Neural progenitor cell (in vitro differentiated cells): ENCODE measurements around the gene OR4D5. TPM values are rescaled to one million over a fixed set of nuclear protein-coding genes. Genes with fewer than 3 reads are reported as not detected.
A peak's percentile ranks its signal among the peaks of the same experiment; 100 is the strongest.

Experiments used
- DNase-seq: peaks from one replicate; pipeline ENCODE4 v3.0.0-alpha.2; 2016; ENCODE audit warnings: low spot score
- H2AFZ ChIP-seq: fragments of 200-600 bp; sonication (generic); replicated peaks from 2 replicates; pipeline ENCODE4 v1.6.1; 2016; ENCODE audit warnings: antibody characterized with exemption
- H3F3A ChIP-seq: fragments of 200-600 bp; sonication (generic); 2 replicates; pipeline ENCODE4 v1.6.1; 2016; ENCODE audit warnings: antibody characterized with exemption, low read depth
- H3K27ac ChIP-seq: fragments of 200-600 bp; sonication (generic); 2 replicates; pipeline ENCODE4 v1.5.1; 2016; ENCODE audit warnings: mild to moderate bottlenecking
- H3K27me3 ChIP-seq: fragments of 200-600 bp; sonication (generic); 2 replicates; pipeline ENCODE4 v1.6.1; 2016; ENCODE audit warnings: mild to moderate bottlenecking, moderate library complexity
- H3K36me3 ChIP-seq: fragments of 200-600 bp; sonication (generic); 2 replicates; pipeline ENCODE4 v1.5.1; 2016
- H3K4me1 ChIP-seq: fragments of 200-600 bp; sonication (generic); 2 replicates; pipeline ENCODE4 v1.6.1; 2016; ENCODE audit warnings: mixed run types
- H3K4me2 ChIP-seq: fragments of 200-600 bp; sonication (generic); 2 replicates; pipeline ENCODE4 v1.6.1; 2016
- H3K4me3 ChIP-seq: fragments of 200-600 bp; sonication (generic); 2 replicates; pipeline ENCODE4 v1.5.1; 2016
- H3K79me2 ChIP-seq: fragments of 200-600 bp; sonication (generic); 2 replicates; pipeline ENCODE4 v1.6.1; 2016; ENCODE audit warnings: low read depth
- H3K9ac ChIP-seq: fragments of 200-600 bp; sonication (generic); 2 replicates; pipeline ENCODE4 v1.6.1; 2016
- H3K9me3 ChIP-seq: fragments of 200-600 bp; sonication (generic); 2 replicates; pipeline ENCODE4 v1.5.1; 2016; ENCODE audit warnings: low read depth
- H4K20me1 ChIP-seq: fragments of 200-600 bp; sonication (generic); 2 replicates; pipeline ENCODE4 v1.6.1; 2016; ENCODE audit warnings: low read depth
- H3K27ac Mint-ChIP-seq: 3 replicates; pipeline ENCODE4 v1.8.0; 2021; ENCODE audit warnings: mixed read lengths
- H3K27me3 Mint-ChIP-seq: 2 replicates; pipeline ENCODE4 v1.8.0; 2022; ENCODE audit warnings: low read depth, mild to moderate bottlenecking, inconsistent platforms, moderate library complexity, mixed read lengths; ENCODE audit not compliant: insufficient read depth
- H3K36me3 Mint-ChIP-seq: 3 replicates; pipeline ENCODE4 v1.8.0; 2021; ENCODE audit warnings: mixed read lengths
- H3K4me1 Mint-ChIP-seq: 3 replicates; pipeline ENCODE4 v1.8.0; 2021; ENCODE audit warnings: mixed read lengths
- H3K4me3 Mint-ChIP-seq: 3 replicates; pipeline ENCODE4 v1.8.0; 2021; ENCODE audit warnings: mild to moderate bottlenecking, moderate library complexity, mixed read lengths
- H3K9me3 Mint-ChIP-seq: 3 replicates; pipeline ENCODE4 v1.8.0; 2020; ENCODE audit warnings: mixed read lengths
- CTCF ChIP-seq: fragments of 200-600 bp; sonication (generic); IDR thresholded peaks from 2 replicates; pipeline ENCODE4 v1.5.1; 2017; ENCODE audit warnings: antibody characterized with exemption, mild to moderate bottlenecking
- EZH2 ChIP-seq: fragments of 200-600 bp; sonication (generic); IDR thresholded peaks from 2 replicates; pipeline ENCODE4 v1.6.1; 2017; ENCODE audit warnings: antibody characterized with exemption, mild to moderate bottlenecking, moderate library complexity
- EZH2phosphoT487 ChIP-seq: fragments of 200-600 bp; sonication (generic); IDR thresholded peaks from 2 replicates; pipeline ENCODE4 v1.6.1; 2017; ENCODE audit warnings: antibody characterized with exemption
- total RNA-seq: library from RNA; depleted of rRNA; stranded (reverse); fragments of >200 nt; gene quantifications from 2 replicates; pipeline ENCODE4 v1.2.3, GENCODE V29; 2015; ENCODE audit warnings: low replicate concordance

The OR4D5 gene
- total RNA-seq, 1 donor from 2014 or later: not detected

- no peaks in the 10 kb centered on the region for H3K79me2 ChIP-seq
- Mint-ChIP-seq H3K27me3 (no peaks in the 10 kb centered on the region), H3K4me1 (peaks cover 8% of the 10 kb centered on the region), H3K36me3 (no peaks in the 10 kb centered on the region), H3K9me3 (no peaks in the 10 kb centered on the region), H3K4me3 (no peak overlapping the region), H3K27ac (no peak overlapping the region)
- H3K4me1 ChIP-seq: peaks cover 16% of the 10 kb centered on the region
- H2AFZ ChIP-seq: no peak overlapping the region
- no peak for TF ChIP-seq EZH2
- TF ChIP-seq EZH2phosphoT487: no peak
- TF ChIP-seq CTCF: no peak
- no peak overlapping the region for H3K4me2 ChIP-seq
- H3K36me3 ChIP-seq: no peaks in the 10 kb centered on the region
- DNase-seq: no peak
- no peaks in the 10 kb centered on the region for H3K27me3 ChIP-seq
- H3K9me3 ChIP-seq: no peaks in the 10 kb centered on the region
- H3K9ac ChIP-seq: no peak overlapping the region
- H3K27ac ChIP-seq: no peak overlapping the region
- no peak overlapping the region for H3K4me3 ChIP-seq
- no peaks in the 10 kb centered on the region for H4K20me1 ChIP-seq
- H3F3A ChIP-seq: no peaks in the 10 kb centered on the region
Observed at GRCh38 chr11:123903932-123904331, 35.5 kb upstream of the OR4D5 start.

DNA sequence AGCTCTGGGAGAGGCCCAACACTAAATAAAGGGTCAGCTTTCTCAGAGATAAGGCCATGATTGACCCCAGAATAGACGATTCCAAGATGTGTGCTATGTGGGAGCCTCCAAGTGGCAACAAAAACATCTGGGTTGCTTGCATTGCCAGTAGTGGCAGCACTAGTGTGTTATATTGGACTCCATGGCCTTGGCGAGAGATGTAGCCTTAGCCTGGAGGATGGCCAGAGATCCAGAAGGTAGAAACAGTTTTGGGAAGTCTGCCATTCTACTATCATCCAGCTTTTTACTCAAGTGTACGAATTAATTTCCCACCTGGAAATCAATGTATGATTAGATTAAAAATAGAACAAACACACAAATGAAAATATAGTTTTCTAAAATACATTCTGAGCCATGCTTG lies 34.5 kb upstream of the OR4D5 start:
- no peak overlapping the region for H3K4me3 ChIP-seq
- Mint-ChIP-seq H3K27me3 (no peaks in the 10 kb centered on the region), H3K36me3 (no peaks in the 10 kb centered on the region), H3K4me3 (no peak overlapping the region), H3K4me1 (peaks cover 8% of the 10 kb centered on the region), H3K27ac (no peak overlapping the region), H3K9me3 (no peaks in the 10 kb centered on the region)
- no peak overlapping the region for H3K9ac ChIP-seq
- DNase-seq: no peak
- H2AFZ ChIP-seq: no peak overlapping the region
- H3K27me3 ChIP-seq: no peaks in the 10 kb centered on the region
- no peaks in the 10 kb centered on the region for H4K20me1 ChIP-seq
- no peak overlapping the region for H3K27ac ChIP-seq
- no peaks in the 10 kb centered on the region for H3K36me3 ChIP-seq
- no peaks in the 10 kb centered on the region for H3K9me3 ChIP-seq
- peaks cover 16% of the 10 kb centered on the region for H3K4me1 ChIP-seq
- TF ChIP-seq EZH2 (no peak), CTCF (no peak)
- no peaks in the 10 kb centered on the region for H3F3A ChIP-seq
- no peaks in the 10 kb centered on the region for H3K79me2 ChIP-seq
- no peak overlapping the region for H3K4me2 ChIP-seq

GRCh38 chr11:123905826-123906225 lies 33.6 kb upstream of the OR4D5 start:
- Histone ChIP-seq H2AFZ (peak overlapping the region; percentile 97), H3K9ac (no peak overlapping the region), H3F3A (no peaks in the 10 kb centered on the region), H3K27ac (no peak overlapping the region), H3K36me3 (no peaks in the 10 kb centered on the region), H3K79me2 (no peaks in the 10 kb centered on the region), H3K4me2 (peak overlapping the region; percentile 41), H4K20me1 (no peaks in the 10 kb centered on the region), H3K9me3 (no peaks in the 10 kb centered on the region), H3K4me3 (no peak overlapping the region), H3K27me3 (no peaks in the 10 kb centered on the region), H3K4me1 (peaks cover 16% of the 10 kb centered on the region)
- H3K4me1 Mint-ChIP-seq: peaks cover 8% of the 10 kb centered on the region
- TF ChIP-seq EZH2 (no peak), EZH2phosphoT487 (no peak), CTCF (no peak)
- no peaks in the 10 kb centered on the region for H3K27me3 Mint-ChIP-seq
- no peak overlapping the region for H3K27ac Mint-ChIP-seq
- no peaks in the 10 kb centered on the region for H3K36me3 Mint-ChIP-seq
- no peaks in the 10 kb centered on the region for H3K9me3 Mint-ChIP-seq
- H3K4me3 Mint-ChIP-seq: no peak overlapping the region
- DNase-seq: no peak

DNA sequence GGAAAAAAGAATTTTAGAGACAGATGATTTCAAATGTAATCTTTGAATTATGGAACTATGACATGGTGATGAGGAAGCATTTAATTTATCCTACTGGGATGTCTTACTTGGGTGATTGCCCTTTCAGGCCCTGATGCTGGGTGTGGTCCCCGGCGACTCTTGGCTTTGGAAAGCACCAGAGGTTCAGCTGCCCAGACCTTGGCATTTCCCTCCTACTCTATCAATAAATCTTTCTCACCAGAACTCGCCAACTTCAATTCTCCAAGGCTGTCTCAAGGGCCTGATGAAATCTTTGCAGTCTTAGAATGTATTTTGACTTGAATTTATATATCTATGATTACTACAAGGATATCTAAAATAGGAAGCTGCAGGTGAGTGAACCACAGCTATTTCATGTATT lies 18.5 kb upstream of the OR4D5 start:
- no peak overlapping the region for H3K4me3 ChIP-seq
- Mint-ChIP-seq H3K4me3 (no peak overlapping the region), H3K9me3 (no peaks in the 10 kb centered on the region), H3K27ac (no peak overlapping the region), H3K27me3 (no peaks in the 10 kb centered on the region), H3K36me3 (no peaks in the 10 kb centered on the region), H3K4me1 (no peaks in the 10 kb centered on the region)
- no peaks in the 10 kb centered on the region for H3K36me3 ChIP-seq
- H3K27ac ChIP-seq: no peak overlapping the region
- H3K27me3 ChIP-seq: no peaks in the 10 kb centered on the region
- H4K20me1 ChIP-seq: no peaks in the 10 kb centered on the region
- no peak overlapping the region for H2AFZ ChIP-seq
- H3K79me2 ChIP-seq: no peaks in the 10 kb centered on the region
- no peak for DNase-seq
- no peaks in the 10 kb centered on the region for H3K4me1 ChIP-seq
- no peaks in the 10 kb centered on the region for H3F3A ChIP-seq
- H3K9ac ChIP-seq: no peak overlapping the region
- no peaks in the 10 kb centered on the region for H3K9me3 ChIP-seq
- TF ChIP-seq EZH2phosphoT487: no peak
- TF ChIP-seq EZH2: no peak
- TF ChIP-seq CTCF: no peak
- H3K4me2 ChIP-seq: no peak overlapping the region
